Right ventricle myocardium inferior (tissue), 1 donor: ENCODE results near the gene PSIP1. TPM values are rescaled to one million over a fixed set of nuclear protein-coding genes. Genes with fewer than 3 reads are reported as not detected.

Experiments
- total RNA-seq: library from RNA; stranded (reverse); fragmentation: NEBNext Ultra II Directional; extraction: Animal tissue kit (Norgen Biotek cat#: 25700); gene quantifications from one replicate; pipeline ENCODE4 v1.2.1, GENCODE V29; 2021
- donor health status: DM: no; HTN: yes; CAD: no; lungs with severe emphysema.

The PSIP1 gene
- total RNA-seq, 1 donor from 2014 or later: 21.1 TPM

Other genes with a start within 250 kb of the PSIP1 start
- gene TTC39B, start 203.8 kb downstream of the PSIP1 start, total RNA-seq: 1.9 TPM
- gene SNAPC3, start 88.1 kb downstream of the PSIP1 start, total RNA-seq: 28.2 TPM
- 1.6 TPM for gene CCDC171, start 42.1 kb upstream of the PSIP1 start, total RNA-seq